Measurements from ENCODE around the gene HMMR. TPM values are rescaled to one million over a fixed set of nuclear protein-coding genes. Genes with fewer than 3 reads are reported as not detected.

Gene HMMR
- total and polyA plus RNA-seq, 2 of the 4 experiments (the other 2 are of a cell fraction): 13.0 to 24.6 TPM

GRCh38 chr5:163496286-163496685, 35.9 kb downstream of the HMMR start:
- no peak overlapping the region for H2BK5ac ChIP-seq (ENCODE audit: low read depth, low read length, poor library complexity, severe bottlenecking)
- TF ChIP-seq FOS (IDR thresholded peaks at IDR 0.05; ENCODE audit: low read depth, low read length): no peak
- TF ChIP-seq CHD1 (IDR thresholded peaks at IDR 0.05; ENCODE audit: low read depth, low read length): no peak
- TF ChIP-seq NFE2L2 (IDR thresholded peaks at IDR 0.05; ENCODE audit: low read depth, low read length): no peak
- TF ChIP-seq MAFK (IDR thresholded peaks at IDR 0.05; ENCODE audit: low read depth, low read length): no peak
- TF ChIP-seq MXI1 (IDR thresholded peaks at IDR 0.05; ENCODE audit: borderline replicate concordance, low read depth, low read length): no peak
- no peak for TF ChIP-seq POLR2A (IDR thresholded peaks at IDR 0.05; ENCODE audit: low read depth, low read length)
- TF ChIP-seq SMC3 (IDR thresholded peaks at IDR 0.05; ENCODE audit: low read depth, low read length): no peak
- TF ChIP-seq RFX5 (IDR thresholded peaks at IDR 0.05; ENCODE audit: low read depth, low read length): no peak
- H3K14ac ChIP-seq (replicated peaks; ENCODE audit: low read depth, low read length): no peak overlapping the region
- H4K20me1 ChIP-seq (ENCODE audit: insufficient read depth, low read length): no peaks in the 10 kb centered on the region
- no peak overlapping the region for H4K91ac ChIP-seq (ENCODE audit: insufficient read depth, low read depth, low read length)
- no peak overlapping the region for H2AFZ ChIP-seq (replicated peaks; ENCODE audit: low read length, poor library complexity)
- H2AK5ac ChIP-seq (ENCODE audit: low read depth, low read length): no peak overlapping the region
- intact Hi-C loops (cut with micrococcal nuclease): no loop called here
- H2BK15ac ChIP-seq (ENCODE audit: low read depth, low read length): no peak overlapping the region
- ATAC-seq (ENCODE audit: low read depth): peak; percentile 79
- H3K23ac ChIP-seq (ENCODE audit: low read depth, low read length): no peak overlapping the region
- CTCF ChIA-PET: no interaction called here
- no TSS peak for BruUV-seq (replicated peaks)
- H3K27ac ChIP-seq (ENCODE audit: insufficient read depth, low read length): no peak overlapping the region
- H3K56ac ChIP-seq (ENCODE audit: extremely low read depth, insufficient read depth, low read length): no peak overlapping the region
- no peak overlapping the region for H3K4me2 ChIP-seq (ENCODE audit: low read depth, low read length)
- in situ Hi-C loops (cut with MboI; ENCODE audit: low sequenced_read_pairs): no loop called here
- H2AK9ac ChIP-seq (replicated peaks; ENCODE audit: low read depth, low read length, poor library complexity): no peak overlapping the region
- H3K9me3 ChIP-seq (ENCODE audit: control insufficient read depth, insufficient read depth, low read length): no peaks in the 10 kb centered on the region
- H3K79me1 ChIP-seq (ENCODE audit: low read depth in 1 of 2, low read length in 2 of 2): no peaks in the 10 kb centered on the region
- H3K4me1 ChIP-seq (ENCODE audit: control insufficient read depth, insufficient read depth, low read length): no peaks in the 10 kb centered on the region
- WGBS, 2 experiments (ENCODE audit: extremely low coverage in 2 of 2, insufficient read length in 1 of 2): no CpG with 5 or more reads among the region's 1 CpG
- H3K27me3 ChIP-seq (ENCODE audit: control insufficient read depth, insufficient read depth, low read length): no peaks in the 10 kb centered on the region
- peaks cover 3% of the 10 kb centered on the region; the same call in 1 of the 2 replicates for H3K36me3 ChIP-seq (ENCODE audit: control insufficient read depth, insufficient read depth, low read length)
- no peak overlapping the region for H2BK20ac ChIP-seq (ENCODE audit: low read depth, low read length)
- no peak overlapping the region for H3K9ac ChIP-seq (ENCODE audit: low read depth, low read length)
- H3K9me1 ChIP-seq (ENCODE audit: insufficient read depth, low read length): no peaks in the 10 kb centered on the region
- no peak overlapping the region for H4K5ac ChIP-seq (ENCODE audit: low read depth, low read length)
- dilution Hi-C loops (cut with HindIII; ENCODE audit: low sequenced_read_pairs, unreplicated experiment): no loop called here
- no peak overlapping the region for H3K18ac ChIP-seq (ENCODE audit: low read depth, low read length)
- H2BK120ac ChIP-seq (ENCODE audit: low read depth, low read length): no peak overlapping the region
- H3K4me3 ChIP-seq (ENCODE audit: insufficient read depth, low read depth, low read length): no peak overlapping the region
- H4K8ac ChIP-seq (ENCODE audit: low read depth in 2 of 2, low read length in 2 of 2): no peak overlapping the region
- no peak overlapping the region for H3K4ac ChIP-seq (ENCODE audit: low read depth, low read length)
- POLR2A ChIA-PET (ENCODE audit: unreplicated experiment): no interaction called here
- peak; percentile 47 for DNase-seq

Data from IMR-90 (cell line).